ENCODE results near the gene GMPPB. TPM values are rescaled to one million over a fixed set of nuclear protein-coding genes. Genes with fewer than 3 reads are reported as not detected.

Gene GMPPB
- total RNA-seq, 1 experiment from 2014 or later: 28.0 TPM

DNA sequence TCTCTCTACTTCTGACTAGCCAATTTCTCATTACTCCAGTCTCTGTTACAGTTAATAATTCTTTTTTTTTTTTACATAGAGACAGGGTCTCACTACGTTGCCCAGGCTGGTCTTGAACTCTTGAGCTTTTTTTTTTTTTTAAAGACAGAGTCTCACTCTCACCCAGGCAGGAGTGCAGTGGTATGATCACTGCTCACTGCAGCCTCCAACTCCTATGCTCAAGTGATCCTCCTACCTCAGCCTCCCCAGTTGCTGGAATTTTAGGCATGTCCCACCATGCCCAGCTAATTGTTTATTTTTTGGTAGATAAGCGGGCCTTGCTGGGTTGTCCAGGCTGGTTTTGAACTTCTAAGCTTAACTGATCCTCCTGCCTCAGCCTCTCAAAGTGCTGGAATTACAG lies 49.0 kb upstream of the GMPPB start (continued):
- TF ChIP-seq, protein P1, sequence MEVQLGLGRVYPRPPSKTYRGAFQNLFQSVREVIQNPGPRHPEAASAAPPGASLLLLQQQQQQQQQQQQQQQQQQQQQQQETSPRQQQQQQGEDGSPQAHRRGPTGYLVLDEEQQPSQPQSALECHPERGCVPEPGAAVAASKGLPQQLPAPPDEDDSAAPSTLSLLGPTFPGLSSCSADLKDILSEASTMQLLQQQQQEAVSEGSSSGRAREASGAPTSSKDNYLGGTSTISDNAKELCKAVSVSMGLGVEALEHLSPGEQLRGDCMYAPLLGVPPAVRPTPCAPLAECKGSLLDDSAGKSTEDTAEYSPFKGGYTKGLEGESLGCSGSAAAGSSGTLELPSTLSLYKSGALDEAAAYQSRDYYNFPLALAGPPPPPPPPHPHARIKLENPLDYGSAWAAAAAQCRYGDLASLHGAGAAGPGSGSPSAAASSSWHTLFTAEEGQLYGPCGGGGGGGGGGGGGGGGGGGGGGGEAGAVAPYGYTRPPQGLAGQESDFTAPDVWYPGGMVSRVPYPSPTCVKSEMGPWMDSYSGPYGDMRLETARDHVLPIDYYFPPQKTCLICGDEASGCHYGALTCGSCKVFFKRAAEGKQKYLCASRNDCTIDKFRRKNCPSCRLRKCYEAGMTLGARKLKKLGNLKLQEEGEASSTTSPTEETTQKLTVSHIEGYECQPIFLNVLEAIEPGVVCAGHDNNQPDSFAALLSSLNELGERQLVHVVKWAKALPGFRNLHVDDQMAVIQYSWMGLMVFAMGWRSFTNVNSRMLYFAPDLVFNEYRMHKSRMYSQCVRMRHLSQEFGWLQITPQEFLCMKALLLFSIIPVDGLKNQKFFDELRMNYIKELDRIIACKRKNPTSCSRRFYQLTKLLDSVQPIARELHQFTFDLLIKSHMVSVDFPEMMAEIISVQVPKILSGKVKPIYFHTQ (CRISPR knock-in tag; IDR thresholded peaks at IDR 0.05): no peak

DNA sequence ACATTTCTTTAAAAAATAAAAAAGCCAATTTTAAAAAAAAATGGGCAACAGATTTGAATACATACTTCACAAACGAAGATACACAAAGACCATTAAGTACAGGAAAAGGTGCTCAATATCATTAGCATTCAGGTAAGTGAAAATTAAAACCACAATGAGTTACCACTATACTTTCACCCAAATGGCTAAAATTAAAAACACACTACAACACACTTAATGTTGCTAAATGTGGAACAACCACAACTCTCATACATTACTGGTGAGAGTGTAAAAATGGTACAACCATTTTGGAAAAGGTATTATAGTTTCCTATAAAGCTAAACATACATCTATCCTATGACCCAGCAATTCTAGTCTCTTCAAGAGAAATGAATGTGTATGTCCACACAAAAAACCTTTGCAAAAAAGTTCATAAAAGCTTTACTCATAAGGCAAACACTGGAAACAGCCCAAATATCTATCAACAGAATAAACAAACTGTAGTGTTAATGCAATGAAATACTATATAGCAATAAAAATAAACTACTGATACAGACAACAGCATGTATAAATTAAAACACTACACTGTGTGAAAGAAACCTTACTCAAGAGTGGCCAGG lies 47.7 kb upstream of the GMPPB start:
- no peaks in the 10 kb centered on the region for H3K27me3 Mint-ChIP-seq (ENCODE audit: low read depth)
- ChIA-PET CTCF (interaction anchor here (1.4 kb wide), 1 partner anchor 31 kb away, joined by 4 read pairs; the partner anchor contains the start of gene INKA1), POLR2A (interaction anchor here (0.6 kb wide), 1 partner anchor 14 kb away, joined by 5 read pairs; no protein-coding TSS in a partner anchor)
- DNase-seq (ENCODE audit: low spot score) (no peak), ATAC-seq (no peak)
- no peak overlapping the region for H3K4me3 Mint-ChIP-seq
- peak overlapping the region; percentile 82; the same call in 1 of the 2 replicates for H3K27ac Mint-ChIP-seq
- peaks cover 5% of the 10 kb centered on the region; the same call in 1 of the 2 replicates for H3K36me3 Mint-ChIP-seq
- TF ChIP-seq ELF4 (CRISPR knock-in tag; IDR thresholded peaks at IDR 0.05; ENCODE audit: low read depth) (no peak), OVOL2 (CRISPR knock-in tag; IDR thresholded peaks at IDR 0.05; ENCODE audit: borderline replicate concordance) (no peak), KAT7 (CRISPR knock-in tag; IDR thresholded peaks at IDR 0.05; ENCODE audit: borderline replicate concordance) (no peak), JUN (CRISPR knock-in tag; IDR thresholded peaks at IDR 0.05) (no peak), MYBL2 (CRISPR knock-in tag; IDR thresholded peaks at IDR 0.05) (no peak), PRRX2 (CRISPR knock-in tag; IDR thresholded peaks at IDR 0.05) (no peak), JAZF1 (CRISPR knock-in tag; IDR thresholded peaks at IDR 0.05) (no peak)
- TF ChIP-seq, protein P2, sequence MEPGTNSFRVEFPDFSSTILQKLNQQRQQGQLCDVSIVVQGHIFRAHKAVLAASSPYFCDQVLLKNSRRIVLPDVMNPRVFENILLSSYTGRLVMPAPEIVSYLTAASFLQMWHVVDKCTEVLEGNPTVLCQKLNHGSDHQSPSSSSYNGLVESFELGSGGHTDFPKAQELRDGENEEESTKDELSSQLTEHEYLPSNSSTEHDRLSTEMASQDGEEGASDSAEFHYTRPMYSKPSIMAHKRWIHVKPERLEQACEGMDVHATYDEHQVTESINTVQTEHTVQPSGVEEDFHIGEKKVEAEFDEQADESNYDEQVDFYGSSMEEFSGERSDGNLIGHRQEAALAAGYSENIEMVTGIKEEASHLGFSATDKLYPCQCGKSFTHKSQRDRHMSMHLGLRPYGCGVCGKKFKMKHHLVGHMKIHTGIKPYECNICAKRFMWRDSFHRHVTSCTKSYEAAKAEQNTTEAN (CRISPR knock-in tag; IDR thresholded peaks at IDR 0.05): no peak
- TF ChIP-seq, protein P3, sequence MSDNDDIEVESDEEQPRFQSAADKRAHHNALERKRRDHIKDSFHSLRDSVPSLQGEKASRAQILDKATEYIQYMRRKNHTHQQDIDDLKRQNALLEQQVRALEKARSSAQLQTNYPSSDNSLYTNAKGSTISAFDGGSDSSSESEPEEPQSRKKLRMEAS (CRISPR knock-in tag; IDR thresholded peaks at IDR 0.05): no peak
- TF ChIP-seq, protein P4, sequence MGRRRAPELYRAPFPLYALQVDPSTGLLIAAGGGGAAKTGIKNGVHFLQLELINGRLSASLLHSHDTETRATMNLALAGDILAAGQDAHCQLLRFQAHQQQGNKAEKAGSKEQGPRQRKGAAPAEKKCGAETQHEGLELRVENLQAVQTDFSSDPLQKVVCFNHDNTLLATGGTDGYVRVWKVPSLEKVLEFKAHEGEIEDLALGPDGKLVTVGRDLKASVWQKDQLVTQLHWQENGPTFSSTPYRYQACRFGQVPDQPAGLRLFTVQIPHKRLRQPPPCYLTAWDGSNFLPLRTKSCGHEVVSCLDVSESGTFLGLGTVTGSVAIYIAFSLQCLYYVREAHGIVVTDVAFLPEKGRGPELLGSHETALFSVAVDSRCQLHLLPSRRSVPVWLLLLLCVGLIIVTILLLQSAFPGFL (CRISPR knock-in tag; IDR thresholded peaks at IDR 0.05; ENCODE audit: borderline replicate concordance): no peak
- TF ChIP-seq, protein P5, sequence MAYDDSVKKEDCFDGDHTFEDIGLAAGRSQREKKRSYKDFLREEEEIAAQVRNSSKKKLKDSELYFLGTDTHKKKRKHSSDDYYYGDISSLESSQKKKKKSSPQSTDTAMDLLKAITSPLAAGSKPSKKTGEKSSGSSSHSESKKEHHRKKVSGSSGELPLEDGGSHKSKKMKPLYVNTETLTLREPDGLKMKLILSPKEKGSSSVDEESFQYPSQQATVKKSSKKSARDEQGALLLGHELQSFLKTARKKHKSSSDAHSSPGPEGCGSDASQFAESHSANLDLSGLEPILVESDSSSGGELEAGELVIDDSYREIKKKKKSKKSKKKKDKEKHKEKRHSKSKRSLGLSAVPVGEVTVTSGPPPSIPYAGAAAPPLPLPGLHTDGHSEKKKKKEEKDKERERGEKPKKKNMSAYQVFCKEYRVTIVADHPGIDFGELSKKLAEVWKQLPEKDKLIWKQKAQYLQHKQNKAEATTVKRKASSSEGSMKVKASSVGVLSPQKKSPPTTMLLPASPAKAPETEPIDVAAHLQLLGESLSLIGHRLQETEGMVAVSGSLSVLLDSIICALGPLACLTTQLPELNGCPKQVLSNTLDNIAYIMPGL (CRISPR knock-in tag; IDR thresholded peaks at IDR 0.05): no peak
- no peaks in the 10 kb centered on the region for H3K9me3 Mint-ChIP-seq
- no peaks in the 10 kb centered on the region for H3K4me1 Mint-ChIP-seq

DNA sequence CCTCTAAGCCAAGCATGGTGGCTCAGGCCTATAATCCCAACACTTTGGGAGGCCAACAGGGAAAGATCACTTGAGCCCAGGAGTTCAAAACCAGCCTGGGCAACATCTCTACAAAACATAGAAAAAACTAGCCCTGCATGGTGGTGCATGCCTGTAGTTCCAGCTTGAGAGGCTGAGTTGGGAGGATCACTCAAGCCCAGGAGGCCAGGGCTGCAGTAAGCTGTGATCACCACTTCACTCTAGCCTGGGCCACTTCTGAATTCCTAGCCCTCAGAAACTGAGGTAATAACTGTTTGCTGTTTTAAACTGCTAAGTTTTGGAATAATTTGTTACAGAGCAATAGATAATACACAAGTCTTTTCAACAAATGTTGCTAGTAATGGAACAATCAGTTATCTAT lies 46.2 kb upstream of the GMPPB start:
- ATAC-seq (no peak), DNase-seq (ENCODE audit: low spot score) (no peak)
- H3K4me3 Mint-ChIP-seq: no peak overlapping the region
- H3K36me3 Mint-ChIP-seq: no peaks in the 10 kb centered on the region
- POLR2A ChIA-PET: no interaction called here
- H3K4me1 Mint-ChIP-seq: no peaks in the 10 kb centered on the region
- CTCF ChIA-PET: interaction anchor here (1.4 kb wide), 1 partner anchor 33 kb away, joined by 4 read pairs; the partner anchor contains the start of gene INKA1
- no peaks in the 10 kb centered on the region for H3K9me3 Mint-ChIP-seq
- H3K27ac Mint-ChIP-seq: peak overlapping the region; percentile 3; the same call in 1 of the 2 replicates
- H3K27me3 Mint-ChIP-seq (ENCODE audit: low read depth): no peaks in the 10 kb centered on the region
- TF ChIP-seq ATF1 (CRISPR knock-in tag; IDR thresholded peaks at IDR 0.05): no peak
- no peak for TF ChIP-seq ZNF396 (CRISPR knock-in tag; IDR thresholded peaks at IDR 0.05; ENCODE audit: borderline replicate concordance)
- TF ChIP-seq, protein P6, sequence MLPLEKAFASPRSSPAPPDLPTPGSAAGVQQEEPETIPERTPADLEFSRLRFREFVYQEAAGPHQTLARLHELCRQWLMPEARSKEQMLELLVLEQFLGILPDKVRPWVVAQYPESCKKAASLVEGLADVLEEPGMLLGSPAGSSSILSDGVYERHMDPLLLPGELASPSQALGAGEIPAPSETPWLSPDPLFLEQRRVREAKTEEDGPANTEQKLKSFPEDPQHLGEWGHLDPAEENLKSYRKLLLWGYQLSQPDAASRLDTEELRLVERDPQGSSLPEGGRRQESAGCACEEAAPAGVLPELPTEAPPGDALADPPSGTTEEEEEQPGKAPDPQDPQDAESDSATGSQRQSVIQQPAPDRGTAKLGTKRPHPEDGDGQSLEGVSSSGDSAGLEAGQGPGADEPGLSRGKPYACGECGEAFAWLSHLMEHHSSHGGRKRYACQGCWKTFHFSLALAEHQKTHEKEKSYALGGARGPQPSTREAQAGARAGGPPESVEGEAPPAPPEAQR (CRISPR knock-in tag; IDR thresholded peaks at IDR 0.05): no peak
- TF ChIP-seq, protein P7, sequence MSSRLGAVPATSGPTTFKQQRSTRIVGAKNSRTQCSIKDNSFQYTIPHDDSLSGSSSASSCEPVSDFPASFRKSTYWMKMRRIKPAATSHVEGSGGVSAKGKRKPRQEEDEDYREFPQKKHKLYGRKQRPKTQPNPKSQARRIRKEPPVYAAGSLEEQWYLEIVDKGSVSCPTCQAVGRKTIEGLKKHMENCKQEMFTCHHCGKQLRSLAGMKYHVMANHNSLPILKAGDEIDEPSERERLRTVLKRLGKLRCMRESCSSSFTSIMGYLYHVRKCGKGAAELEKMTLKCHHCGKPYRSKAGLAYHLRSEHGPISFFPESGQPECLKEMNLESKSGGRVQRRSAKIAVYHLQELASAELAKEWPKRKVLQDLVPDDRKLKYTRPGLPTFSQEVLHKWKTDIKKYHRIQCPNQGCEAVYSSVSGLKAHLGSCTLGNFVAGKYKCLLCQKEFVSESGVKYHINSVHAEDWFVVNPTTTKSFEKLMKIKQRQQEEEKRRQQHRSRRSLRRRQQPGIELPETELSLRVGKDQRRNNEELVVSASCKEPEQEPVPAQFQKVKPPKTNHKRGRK (CRISPR knock-in tag; IDR thresholded peaks at IDR 0.05; ENCODE audit: borderline replicate concordance): no peak
- TF ChIP-seq GRHL2 (CRISPR knock-in tag; IDR thresholded peaks at IDR 0.05; ENCODE audit: insufficient replicate concordance, severe bottlenecking): no peak
- TF ChIP-seq SOX15 (CRISPR knock-in tag; IDR thresholded peaks at IDR 0.05): no peak

All from WTC11 (cell line).